Measurements from ENCODE around the gene GRAMD1C.
"Not testable (repeated sequence)": the region's sequence is repeated elsewhere in the genome, so short reads cannot be mapped to it uniquely, and the experiment has no call there.

Gene GRAMD1C

GRCh38 chr3:113838631-113839209, at the start of gene GRAMD1C:
Gene GRAMD1C (plus strand): TSS chr3:113838788. CDS start chr3:113838910, 122 bp downstream.
- no peak for DNase-seq (ENCODE audit: low read depth, low spot score)
- H3K27ac ChIP-seq, result no peak within 1 kb of the TSS

DNA sequence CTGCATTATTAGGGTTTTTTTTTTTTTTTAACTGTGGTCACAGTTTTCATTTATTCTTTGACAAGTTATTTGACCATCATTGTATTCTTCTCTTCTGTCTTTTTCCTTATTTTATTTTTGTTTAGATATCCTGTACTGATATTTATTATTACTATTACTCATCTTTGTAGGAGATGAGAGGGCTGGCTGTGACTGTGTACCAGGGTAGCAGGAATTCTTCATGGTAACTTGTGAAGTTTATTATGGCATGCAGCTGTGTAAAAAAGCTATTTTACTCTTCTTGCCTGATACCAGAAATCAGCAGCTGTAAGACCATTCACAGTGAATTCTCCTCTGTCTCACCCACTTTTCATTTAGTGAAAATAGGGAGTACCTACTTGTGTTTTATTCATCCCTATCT, 47.2 kb upstream of the GRAMD1C start:
- no peak overlapping the region for H3K27ac ChIP-seq
- DNase-seq (ENCODE audit: low read depth, low spot score), result no peak

GRCh38 chr3:113794526-113794925, 44.1 kb upstream of the GRAMD1C start:
- no peak for DNase-seq (ENCODE audit: low read depth, low spot score)
- no peak overlapping the region for H3K27ac ChIP-seq

- H3K27ac ChIP-seq, result no peak overlapping the region
These were observed 42.9 kb upstream of the GRAMD1C start for GRCh38 chr3:113795693-113796092.

GRCh38 chr3:113802795-113803455, 35.7 kb upstream of the GRAMD1C start:
- H3K27ac ChIP-seq, result no peak overlapping the region
- no peak for DNase-seq (ENCODE audit: low read depth, low spot score)

More at GRCh38 chr3:113795693-113796092, 42.9 kb upstream of the GRAMD1C start:
- DNase-seq (ENCODE audit: low read depth, low spot score), result no peak

DNA sequence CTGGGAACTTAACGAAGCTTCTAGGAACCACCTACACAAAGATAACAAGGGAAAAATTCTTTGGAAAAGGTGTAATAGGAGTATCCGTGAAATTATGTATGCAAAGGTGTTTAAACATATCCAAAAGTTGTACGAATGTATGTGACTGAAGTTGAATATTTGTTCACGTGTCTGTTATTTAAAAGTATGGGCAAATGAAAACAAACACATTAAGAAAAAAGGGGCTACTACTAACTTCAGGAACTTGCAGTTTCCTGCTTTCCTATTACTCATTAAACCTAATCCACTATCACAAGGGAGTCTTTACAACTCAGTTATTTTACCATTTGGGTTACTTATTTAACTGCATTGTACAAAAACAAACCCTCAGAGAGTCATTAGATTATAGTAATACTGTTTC, 33.9 kb upstream of the GRAMD1C start:
- no peak for DNase-seq (ENCODE audit: low read depth, low spot score)
- no peak overlapping the region for H3K27ac ChIP-seq

DNA sequence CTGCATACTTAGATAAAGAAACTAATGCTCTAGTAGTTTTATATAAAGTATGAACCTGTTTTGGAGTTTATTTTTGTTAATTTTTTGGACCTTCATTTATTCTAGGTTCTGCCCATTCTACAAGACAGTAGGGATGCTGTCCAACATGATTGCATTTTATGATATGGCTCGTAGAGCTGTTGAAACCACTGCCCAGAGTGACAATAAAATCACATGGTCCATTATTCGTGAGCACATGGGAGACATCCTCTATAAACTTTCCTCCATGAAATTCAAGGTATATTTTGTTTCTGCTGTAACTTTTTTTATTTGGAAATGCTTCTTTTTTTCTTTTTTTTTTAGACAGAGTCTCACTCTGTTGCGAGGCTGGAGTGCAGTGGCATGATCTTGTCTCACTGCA, 33.3 kb upstream of the GRAMD1C start:
- DNase-seq (ENCODE audit: low read depth, low spot score), result no peak
- no peak overlapping the region for H3K27ac ChIP-seq

- DNase-seq (ENCODE audit: low read depth, low spot score), result no peak
- no peak overlapping the region for H3K27ac ChIP-seq
These were observed 25.7 kb upstream of the GRAMD1C start for GRCh38 chr3:113812854-113813253.

- no peak overlapping the region for H3K27ac ChIP-seq
- no peak for DNase-seq (ENCODE audit: low read depth, low spot score)
These were observed 18.7 kb upstream of the GRAMD1C start for GRCh38 chr3:113819866-113820265.

- H3K27ac ChIP-seq, result no peak overlapping the region
- no peak for DNase-seq (ENCODE audit: low read depth, low spot score)
These were observed 13.5 kb upstream of the GRAMD1C start for GRCh38 chr3:113825090-113825489.

DNA sequence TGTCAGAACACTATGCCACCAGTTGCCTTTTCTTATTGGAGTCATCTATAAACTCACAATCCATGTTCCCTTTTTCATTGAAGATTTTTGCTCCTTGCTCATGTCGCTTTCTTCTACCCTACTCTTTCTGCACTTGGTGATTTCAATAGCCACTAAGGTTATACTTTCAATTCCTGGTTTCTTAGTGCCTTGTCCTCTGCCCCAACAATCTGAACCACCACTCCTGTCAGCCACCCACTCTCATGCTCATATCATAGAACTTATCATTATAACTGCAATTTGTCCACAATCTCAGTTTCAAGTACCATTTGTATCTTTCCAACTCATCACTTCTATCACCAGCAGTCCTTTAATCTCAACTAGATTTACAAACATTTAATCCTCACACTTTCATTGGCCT, 10.0 kb upstream of the GRAMD1C start:
- no peak for DNase-seq (ENCODE audit: low read depth, low spot score)

GRCh38 chr3:113829576-113830354, 8.8 kb upstream of the GRAMD1C start:
- DNase-seq (ENCODE audit: low read depth, low spot score), result no peak
- H3K27ac ChIP-seq, result peak overlapping the region; percentile 63

More for the DNA sequence above, 10.0 kb upstream of the GRAMD1C start:
- no peak overlapping the region for H3K27ac ChIP-seq

DNA sequence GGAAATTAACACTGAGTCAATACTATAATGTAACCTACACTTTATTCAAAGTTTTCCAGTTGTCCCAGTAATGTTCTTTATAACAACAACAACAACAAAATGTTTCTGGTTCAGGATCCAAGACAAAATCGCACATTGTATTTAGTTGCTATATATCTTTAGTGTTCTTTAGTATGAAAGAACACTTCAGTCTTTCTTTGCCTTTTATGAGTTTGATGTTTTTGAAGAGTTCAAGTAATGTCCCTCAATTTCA, 7.6 kb upstream of the GRAMD1C start:
- H3K27ac ChIP-seq, result peak overlapping the region; percentile 63
- DNase-seq (ENCODE audit: low read depth, low spot score), result no peak

- no peak for DNase-seq (ENCODE audit: low read depth, low spot score)
- no peak overlapping the region for H3K27ac ChIP-seq
These were observed 6.0 kb upstream of the GRAMD1C start for GRCh38 chr3:113832477-113833164.

DNA sequence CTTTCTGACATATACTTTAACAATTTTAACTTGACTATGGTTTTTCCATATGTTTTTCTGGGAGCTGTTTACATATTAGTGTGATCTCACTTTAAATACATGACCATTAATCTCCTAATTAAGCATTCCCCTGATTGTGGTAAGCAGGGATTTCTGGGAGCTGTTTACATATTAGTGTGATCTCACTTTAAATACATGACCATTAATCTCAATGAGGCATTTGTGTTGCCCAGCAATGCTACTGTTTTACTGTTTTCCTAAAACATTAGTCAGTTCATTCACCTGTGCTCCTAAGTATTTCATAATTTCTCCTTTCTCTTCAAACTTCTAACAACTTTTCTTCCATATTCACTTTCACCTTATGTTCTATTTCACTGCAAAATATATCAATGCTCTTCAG, 3.6 kb upstream of the GRAMD1C start:
- peak overlapping the region; percentile 2 for H3K27ac ChIP-seq
- no peak for DNase-seq (ENCODE audit: low read depth, low spot score)

DNA sequence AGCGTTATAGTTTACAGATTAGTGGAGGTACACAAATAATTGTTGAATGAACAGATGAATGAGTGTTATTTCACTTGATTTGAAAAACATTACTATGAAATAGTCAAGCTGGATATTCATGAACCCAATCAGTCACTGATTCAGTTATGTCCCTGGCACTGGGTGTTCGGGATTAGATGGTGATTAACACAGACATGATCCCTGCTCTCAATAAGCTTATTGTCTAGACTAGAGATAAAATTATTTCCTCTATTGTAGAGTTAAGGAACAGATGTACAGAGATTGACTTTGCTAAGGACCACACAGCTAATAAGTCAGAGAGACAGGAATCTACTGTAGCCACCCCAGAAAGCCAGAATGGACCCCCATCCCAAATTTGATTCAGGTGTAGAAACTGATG, 963 bp downstream of the GRAMD1C start:
- H3K27ac ChIP-seq, result no peak overlapping the region
- DNase-seq (ENCODE audit: low read depth, low spot score), result no peak

- DNase-seq (ENCODE audit: low read depth, low spot score), result no peak
- H3K27ac ChIP-seq, result no peak overlapping the region
These were observed 6.1 kb downstream of the GRAMD1C start for GRCh38 chr3:113844622-113845222.

- DNase-seq (ENCODE audit: low read depth, low spot score), result no peak
- peak overlapping the region; percentile 63 for H3K27ac ChIP-seq
These were observed 8.7 kb downstream of the GRAMD1C start for GRCh38 chr3:113847247-113847646.

- H3K27ac ChIP-seq, result peak overlapping the region; percentile 63
- DNase-seq (ENCODE audit: low read depth, low spot score), result peak; percentile 86
These were observed 9.3 kb downstream of the GRAMD1C start for GRCh38 chr3:113847664-113848461.

GRCh38 chr3:113849071-113849470, 10.5 kb downstream of the GRAMD1C start:
- not testable (repeated sequence) for DNase-seq (ENCODE audit: low read depth, low spot score); H3K27ac ChIP-seq
